ENCODE measurements around the gene SLCO3A1.
A peak's percentile ranks its signal among the peaks of the same experiment; 100 is the strongest.

The SLCO3A1 gene

DNA sequence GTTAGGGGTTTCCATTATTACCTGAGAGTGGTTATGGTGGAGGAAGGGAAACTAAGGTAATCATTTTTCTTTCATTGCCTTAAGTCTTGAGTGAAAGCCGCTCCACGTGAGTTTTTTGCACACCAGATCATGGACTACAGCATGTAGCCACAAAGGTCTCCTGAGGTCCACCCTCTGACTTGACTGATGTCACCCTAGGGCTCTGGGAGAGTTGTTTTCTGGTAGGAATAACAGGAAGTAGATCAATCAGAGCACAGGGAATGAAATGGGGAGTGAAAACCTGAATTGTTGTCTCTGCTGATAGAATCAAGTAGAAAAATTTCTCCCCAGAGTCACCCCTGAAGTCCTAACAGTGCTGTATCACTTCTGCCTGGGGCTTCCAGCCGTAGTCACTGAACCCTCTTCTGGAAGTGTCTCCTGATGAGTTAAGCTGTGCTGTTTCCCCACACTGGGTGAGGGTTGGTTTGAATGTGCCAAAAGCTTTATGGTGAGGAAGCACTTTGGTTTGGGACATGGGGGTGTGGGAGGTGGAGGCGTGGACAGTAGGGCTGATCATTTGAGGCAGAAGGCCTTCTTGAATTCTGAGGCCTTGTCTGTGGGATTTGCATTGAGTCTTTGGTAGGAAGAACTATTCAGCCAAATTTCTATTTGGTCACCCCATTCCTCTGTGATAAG lies 64.3 kb downstream of the SLCO3A1 start:
- Histone ChIP-seq H3K9me3 (replicated peaks; ENCODE audit: low read length) (no peaks in the 10 kb centered on the region), H3K4me3 (ENCODE audit: low read length) (no peak overlapping the region), H3K36me3 (ENCODE audit: insufficient read depth, low read length) (no peaks in the 10 kb centered on the region), H3K9ac (ENCODE audit: low read depth, low read length) (no peak overlapping the region), H3K4me2 (ENCODE audit: low read length) (no peak overlapping the region), H3K27me3 (ENCODE audit: control insufficient read depth, insufficient read depth, low read length) (no peaks in the 10 kb centered on the region), H3K4me1 (ENCODE audit: control insufficient read depth, insufficient read depth, low read length) (no peaks in the 10 kb centered on the region)

DNA sequence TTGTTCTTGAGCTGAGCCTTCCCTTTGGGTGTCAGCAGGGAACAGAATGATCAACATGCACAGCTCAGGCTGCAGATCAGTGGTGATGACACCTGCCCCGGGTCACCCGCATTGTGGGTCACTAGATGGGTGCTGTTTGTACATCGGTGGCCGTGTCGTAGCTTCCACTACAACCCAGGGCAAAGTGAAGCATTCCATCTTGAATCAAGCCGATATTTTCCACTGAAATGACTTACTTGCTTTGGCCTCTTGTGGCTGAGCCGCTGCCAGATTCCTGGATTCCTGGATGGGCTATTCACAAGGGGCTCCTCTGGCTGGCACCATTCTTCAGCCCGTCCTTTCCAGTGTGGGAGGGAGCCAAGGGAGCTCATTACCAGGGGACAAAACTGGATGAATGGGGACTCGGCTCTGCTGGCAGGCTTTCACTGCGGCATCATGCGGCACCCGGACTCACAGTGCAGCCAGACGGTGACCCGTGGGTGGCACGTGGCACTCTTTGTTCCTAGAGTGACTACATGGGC lies 65.6 kb downstream of the SLCO3A1 start:
- Histone ChIP-seq H3K9me3 (replicated peaks; ENCODE audit: low read length) (no peaks in the 10 kb centered on the region), H3K4me2 (ENCODE audit: low read length) (peak overlapping the region; percentile 33), H3K36me3 (ENCODE audit: insufficient read depth, low read length) (no peaks in the 10 kb centered on the region), H3K9ac (ENCODE audit: low read depth, low read length) (no peak overlapping the region), H3K4me3 (ENCODE audit: low read length) (no peak overlapping the region), H3K27me3 (ENCODE audit: control insufficient read depth, insufficient read depth, low read length) (no peaks in the 10 kb centered on the region), H3K4me1 (ENCODE audit: control insufficient read depth, insufficient read depth, low read length) (no peaks in the 10 kb centered on the region)

DNA sequence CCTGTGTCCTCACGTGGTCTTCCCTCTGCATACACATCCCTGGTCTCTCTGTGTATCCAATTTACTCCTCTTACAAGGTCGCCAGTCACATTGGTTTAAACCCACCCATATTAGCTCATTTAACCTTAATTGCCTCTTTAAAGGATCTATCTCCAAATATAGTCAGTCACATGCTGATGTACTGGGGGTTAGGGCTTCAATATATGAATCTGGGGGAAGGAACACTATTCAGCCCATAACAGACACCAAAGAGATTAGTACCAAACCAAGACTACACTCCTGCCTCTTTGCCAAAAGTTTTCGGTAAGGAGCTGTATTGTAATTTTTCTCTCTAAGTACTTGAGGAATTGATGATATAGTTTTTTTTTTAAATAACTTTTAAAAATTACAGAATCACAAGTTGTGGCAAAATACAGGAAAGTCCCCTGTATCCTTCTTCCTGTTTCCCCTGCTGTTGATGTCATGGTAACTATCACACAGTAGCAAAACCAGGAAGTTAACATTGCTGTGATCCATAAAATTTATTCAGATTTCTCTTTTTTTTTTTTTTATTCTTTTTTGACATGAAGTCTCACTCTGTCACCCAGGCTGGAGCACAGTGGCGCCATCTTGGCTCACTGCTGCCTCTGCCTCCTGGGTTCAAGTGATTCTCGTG lies 67.8 kb downstream of the SLCO3A1 start:
- Histone ChIP-seq H3K9me3 (replicated peaks; ENCODE audit: low read length) (no peaks in the 10 kb centered on the region), H3K36me3 (ENCODE audit: insufficient read depth, low read length) (no peaks in the 10 kb centered on the region), H3K4me1 (ENCODE audit: control insufficient read depth, insufficient read depth, low read length) (no peaks in the 10 kb centered on the region), H3K4me3 (ENCODE audit: low read length) (no peak overlapping the region), H3K4me2 (ENCODE audit: low read length) (no peak overlapping the region), H3K27me3 (ENCODE audit: control insufficient read depth, insufficient read depth, low read length) (no peaks in the 10 kb centered on the region), H3K9ac (ENCODE audit: low read depth, low read length) (no peak overlapping the region)

DNA sequence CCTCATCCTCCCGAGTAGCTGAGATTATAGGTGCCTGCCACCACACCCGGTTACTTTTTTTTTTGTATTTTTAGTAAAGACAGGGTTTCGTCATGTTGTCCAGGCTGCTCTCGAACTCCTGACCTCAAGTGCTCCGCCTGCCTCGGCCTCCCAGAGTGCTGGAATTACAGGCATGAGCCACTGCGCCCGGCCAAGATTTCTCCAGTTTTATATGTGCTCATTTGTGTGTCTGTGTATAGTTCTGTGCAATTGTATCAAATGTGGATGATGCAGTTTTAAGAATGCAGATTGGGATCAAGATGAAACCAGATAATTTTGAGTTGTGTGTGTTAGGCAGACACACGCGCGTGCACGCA lies 68.3 kb downstream of the SLCO3A1 start:
- no peaks in the 10 kb centered on the region for H3K4me1 ChIP-seq (ENCODE audit: control insufficient read depth, insufficient read depth, low read length)
- no peaks in the 10 kb centered on the region for H3K9me3 ChIP-seq (replicated peaks; ENCODE audit: low read length)
- H3K4me2 ChIP-seq (ENCODE audit: low read length): no peak overlapping the region
- H3K9ac ChIP-seq (ENCODE audit: low read depth, low read length): no peak overlapping the region
- no peaks in the 10 kb centered on the region for H3K36me3 ChIP-seq (ENCODE audit: insufficient read depth, low read length)
- no peak overlapping the region for H3K4me3 ChIP-seq (ENCODE audit: low read length)
- H3K27me3 ChIP-seq (ENCODE audit: control insufficient read depth, insufficient read depth, low read length): no peaks in the 10 kb centered on the region

DNA sequence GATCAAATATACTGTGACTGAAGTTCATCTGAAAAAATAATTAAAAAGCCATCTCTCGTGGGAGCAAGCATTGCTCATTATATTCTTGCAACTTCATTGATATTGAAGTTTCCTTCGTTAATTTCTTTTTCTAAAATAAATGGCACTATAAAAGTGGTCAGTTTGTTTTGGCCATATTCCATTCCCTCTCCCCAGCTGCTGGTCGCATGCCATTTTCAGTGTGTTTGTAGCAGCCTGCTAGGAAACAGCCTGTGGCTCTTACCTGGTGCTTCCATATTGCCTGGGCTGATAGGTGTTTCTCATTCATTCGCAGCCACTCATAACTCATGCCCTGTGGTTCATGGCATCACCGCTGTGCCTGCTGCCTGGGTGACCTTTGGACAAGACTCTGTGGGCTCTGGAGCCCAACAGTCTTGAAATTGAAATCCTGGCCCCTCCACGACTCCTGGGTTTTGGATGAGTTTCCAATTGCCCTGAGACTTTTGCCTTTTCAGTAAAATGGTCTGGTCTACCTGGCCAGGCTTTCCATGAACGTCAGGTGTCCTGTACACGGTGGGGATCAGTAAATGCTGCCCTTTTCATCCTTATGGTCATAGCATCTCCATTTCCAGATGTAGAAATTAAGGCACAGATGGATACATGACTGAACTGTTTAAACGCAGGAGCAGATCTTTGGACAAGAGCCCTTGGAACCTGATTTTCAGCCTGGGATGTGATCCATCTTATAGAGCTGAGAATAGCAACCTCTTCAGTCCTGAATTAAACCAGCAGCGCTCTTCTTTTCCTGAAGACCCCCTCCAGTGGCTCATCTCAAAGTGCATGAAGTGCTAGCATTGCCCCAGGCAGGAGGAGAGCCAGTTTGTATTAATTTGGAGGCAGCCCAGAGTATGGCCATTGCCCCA lies 69.4 kb downstream of the SLCO3A1 start:
- Histone ChIP-seq H3K4me2 (ENCODE audit: low read length) (no peak overlapping the region), H3K9ac (ENCODE audit: low read depth, low read length) (no peak overlapping the region), H3K4me3 (ENCODE audit: low read length) (no peak overlapping the region), H3K9me3 (replicated peaks; ENCODE audit: low read length) (no peaks in the 10 kb centered on the region), H3K4me1 (ENCODE audit: control insufficient read depth, insufficient read depth, low read length) (no peaks in the 10 kb centered on the region), H3K27me3 (ENCODE audit: control insufficient read depth, insufficient read depth, low read length) (no peaks in the 10 kb centered on the region), H3K36me3 (ENCODE audit: insufficient read depth, low read length) (no peaks in the 10 kb centered on the region)

DNA sequence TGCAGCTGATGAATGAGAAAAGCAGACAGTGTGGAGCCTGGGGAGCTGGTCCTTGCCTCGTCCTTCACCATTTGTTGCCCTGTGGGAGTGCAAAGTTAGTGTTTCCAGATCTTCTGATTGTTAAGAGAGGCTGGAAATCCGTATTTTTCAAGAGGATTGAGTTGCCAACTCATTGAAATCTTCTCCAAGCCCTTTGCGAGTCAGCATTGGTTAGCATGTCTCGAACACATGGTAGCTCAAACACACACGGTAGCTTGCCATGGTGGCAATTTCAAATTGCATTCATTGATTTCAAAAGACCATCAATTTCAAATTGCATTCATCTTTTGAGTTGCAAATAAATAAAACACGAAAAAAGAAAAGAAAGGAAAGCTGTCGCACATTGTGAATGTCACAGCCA lies 70.7 kb downstream of the SLCO3A1 start:
- H3K36me3 ChIP-seq (ENCODE audit: insufficient read depth, low read length): no peaks in the 10 kb centered on the region
- no peaks in the 10 kb centered on the region for H3K27me3 ChIP-seq (ENCODE audit: control insufficient read depth, insufficient read depth, low read length)
- no peaks in the 10 kb centered on the region for H3K4me1 ChIP-seq (ENCODE audit: control insufficient read depth, insufficient read depth, low read length)
- no peak overlapping the region for H3K9ac ChIP-seq (ENCODE audit: low read depth, low read length)
- no peak overlapping the region for H3K4me3 ChIP-seq (ENCODE audit: low read length)
- H3K9me3 ChIP-seq (replicated peaks; ENCODE audit: low read length): no peaks in the 10 kb centered on the region
- H3K4me2 ChIP-seq (ENCODE audit: low read length): no peak overlapping the region

DNA sequence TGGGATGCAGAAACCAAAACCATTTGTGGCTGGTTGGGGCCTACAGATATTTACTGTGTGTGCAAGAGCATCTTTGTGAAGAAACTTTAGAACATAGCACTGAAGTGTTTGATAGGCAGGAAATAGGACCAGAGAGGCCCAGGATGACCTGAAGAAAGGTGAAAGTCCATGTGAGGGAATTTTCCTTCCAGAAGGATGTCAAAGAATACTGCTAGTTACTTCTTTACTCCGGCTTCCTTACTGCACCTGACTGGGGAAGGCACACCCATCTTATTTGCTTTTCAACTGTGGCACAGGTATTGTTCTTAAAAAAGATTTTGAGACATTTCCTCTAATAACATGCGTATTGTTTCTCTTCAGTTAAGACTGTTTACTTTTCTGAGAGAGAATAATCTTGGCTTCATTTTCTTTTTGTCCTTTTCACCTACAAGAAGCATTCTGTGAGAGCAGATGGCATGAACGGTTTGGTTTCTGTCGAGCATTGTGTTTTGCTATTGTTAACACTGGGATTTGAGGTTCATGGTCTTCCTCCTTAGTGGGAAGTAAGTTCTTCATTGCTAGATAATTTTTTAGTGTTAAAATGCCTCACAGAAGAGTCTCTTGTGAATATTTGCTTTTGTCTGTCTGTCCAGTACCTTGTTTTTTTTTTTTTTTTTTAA lies 71.5 kb downstream of the SLCO3A1 start:
- no peak overlapping the region for H3K4me2 ChIP-seq (ENCODE audit: low read length)
- no peak overlapping the region for H3K9ac ChIP-seq (ENCODE audit: low read depth, low read length)
- no peaks in the 10 kb centered on the region for H3K4me1 ChIP-seq (ENCODE audit: control insufficient read depth, insufficient read depth, low read length)
- H3K4me3 ChIP-seq (ENCODE audit: low read length): no peak overlapping the region
- H3K9me3 ChIP-seq (replicated peaks; ENCODE audit: low read length): no peaks in the 10 kb centered on the region
- no peaks in the 10 kb centered on the region for H3K27me3 ChIP-seq (ENCODE audit: control insufficient read depth, insufficient read depth, low read length)
- no peaks in the 10 kb centered on the region for H3K36me3 ChIP-seq (ENCODE audit: insufficient read depth, low read length)

DNA sequence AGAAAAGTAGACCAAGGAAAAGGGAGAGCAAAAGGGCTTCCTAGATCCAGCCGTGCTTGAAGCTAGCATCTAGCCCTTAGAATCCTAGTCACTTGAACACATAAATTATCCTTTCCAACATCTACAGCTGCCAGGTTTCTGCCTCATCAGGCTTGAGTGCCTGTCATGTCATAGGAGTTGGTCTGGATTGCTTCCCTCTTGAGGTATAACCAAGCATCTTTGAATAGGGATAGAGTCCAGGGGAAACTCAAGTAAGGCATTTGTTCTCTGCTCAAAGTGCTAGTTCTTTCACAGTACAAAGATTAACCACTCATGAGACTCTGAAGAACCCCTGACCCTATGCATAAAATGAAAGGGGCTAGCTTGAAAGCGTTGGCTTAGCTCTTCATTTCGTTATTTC lies 72.3 kb downstream of the SLCO3A1 start:
- H3K27me3 ChIP-seq (ENCODE audit: control insufficient read depth, insufficient read depth, low read length): no peaks in the 10 kb centered on the region
- H3K4me2 ChIP-seq (ENCODE audit: low read length): no peak overlapping the region
- no peaks in the 10 kb centered on the region for H3K9me3 ChIP-seq (replicated peaks; ENCODE audit: low read length)
- H3K9ac ChIP-seq (ENCODE audit: low read depth, low read length): no peak overlapping the region
- H3K4me3 ChIP-seq (ENCODE audit: low read length): no peak overlapping the region
- no peaks in the 10 kb centered on the region for H3K4me1 ChIP-seq (ENCODE audit: control insufficient read depth, insufficient read depth, low read length)
- no peaks in the 10 kb centered on the region for H3K36me3 ChIP-seq (ENCODE audit: insufficient read depth, low read length)

DNA sequence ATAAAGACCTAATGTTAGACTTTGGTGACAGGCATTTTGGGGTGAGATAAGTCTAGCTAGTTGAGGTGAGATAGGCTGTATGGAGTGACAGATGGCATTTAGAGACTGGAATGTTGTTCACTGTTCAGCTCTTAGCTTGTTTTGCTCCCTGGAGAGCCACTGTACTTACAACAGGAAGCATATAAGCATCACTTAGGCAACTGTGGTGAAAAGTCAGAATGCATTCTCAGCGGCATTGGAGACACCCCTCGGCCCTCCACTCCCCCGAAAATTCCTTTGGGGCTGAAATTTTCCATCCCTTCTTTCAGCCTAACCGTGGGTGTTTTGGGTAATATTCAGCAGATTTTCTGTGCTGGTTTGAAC lies 73.4 kb downstream of the SLCO3A1 start:
- H3K9me3 ChIP-seq (replicated peaks; ENCODE audit: low read length): no peaks in the 10 kb centered on the region
- H3K4me3 ChIP-seq (ENCODE audit: low read length): no peak overlapping the region
- no peaks in the 10 kb centered on the region for H3K36me3 ChIP-seq (ENCODE audit: insufficient read depth, low read length)

DNA sequence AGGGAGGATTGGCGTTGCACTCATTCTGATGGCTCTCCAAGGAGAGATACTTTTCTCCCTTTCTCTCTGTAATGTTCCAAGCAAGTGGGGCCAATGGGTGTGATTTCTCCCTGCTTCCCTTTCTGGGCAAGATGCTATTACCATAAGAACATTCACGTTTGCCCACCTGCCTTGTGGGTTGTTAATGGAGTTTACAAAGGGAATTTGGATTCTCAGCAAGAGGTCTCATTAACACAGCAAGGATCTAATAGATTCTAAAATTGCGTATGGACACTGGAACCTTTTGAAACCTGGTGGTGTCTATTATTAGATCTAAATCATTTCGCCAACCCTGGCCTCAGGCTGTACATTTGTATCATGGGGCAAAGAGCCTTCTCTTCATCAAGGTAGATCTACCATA lies 74.1 kb downstream of the SLCO3A1 start:
- H3K27me3 ChIP-seq (ENCODE audit: control insufficient read depth, insufficient read depth, low read length): no peaks in the 10 kb centered on the region
- H3K4me2 ChIP-seq (ENCODE audit: low read length): no peak overlapping the region
- H3K4me3 ChIP-seq (ENCODE audit: low read length): no peak overlapping the region
- H3K9me3 ChIP-seq (replicated peaks; ENCODE audit: low read length): no peaks in the 10 kb centered on the region
- H3K9ac ChIP-seq (ENCODE audit: low read depth, low read length): no peak overlapping the region
- no peaks in the 10 kb centered on the region for H3K36me3 ChIP-seq (ENCODE audit: insufficient read depth, low read length)
- no peaks in the 10 kb centered on the region for H3K4me1 ChIP-seq (ENCODE audit: control insufficient read depth, insufficient read depth, low read length)

More for the DNA sequence above, 73.4 kb downstream of the SLCO3A1 start:
- H3K4me2 ChIP-seq (ENCODE audit: low read length): no peak overlapping the region
- H3K4me1 ChIP-seq (ENCODE audit: control insufficient read depth, insufficient read depth, low read length): no peaks in the 10 kb centered on the region
- H3K27me3 ChIP-seq (ENCODE audit: control insufficient read depth, insufficient read depth, low read length): no peaks in the 10 kb centered on the region
- H3K9ac ChIP-seq (ENCODE audit: low read depth, low read length): no peak overlapping the region

DNA sequence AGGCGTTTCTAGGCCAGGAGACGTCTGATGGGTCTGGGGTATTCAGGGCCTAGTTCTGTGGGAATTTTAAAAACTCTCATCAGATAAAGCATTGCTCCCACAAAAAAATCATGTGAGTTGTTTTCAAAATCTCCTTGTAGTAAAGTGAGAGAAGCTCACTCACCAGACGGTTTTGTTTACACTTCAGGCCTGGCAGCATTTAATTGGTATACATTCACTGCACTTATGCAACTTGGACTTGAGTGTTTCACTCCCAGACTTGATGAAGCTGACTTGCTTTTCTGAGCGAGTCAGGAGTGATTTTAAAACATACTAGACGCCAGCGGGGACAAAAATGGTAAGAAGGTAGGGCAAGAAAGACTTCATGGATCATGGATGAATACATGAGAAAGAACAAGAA lies 75.2 kb downstream of the SLCO3A1 start:
- no peak overlapping the region for H3K9ac ChIP-seq (ENCODE audit: low read depth, low read length)
- no peaks in the 10 kb centered on the region for H3K4me1 ChIP-seq (ENCODE audit: control insufficient read depth, insufficient read depth, low read length)
- H3K9me3 ChIP-seq (replicated peaks; ENCODE audit: low read length): no peaks in the 10 kb centered on the region
- H3K4me3 ChIP-seq (ENCODE audit: low read length): no peak overlapping the region
- H3K27me3 ChIP-seq (ENCODE audit: control insufficient read depth, insufficient read depth, low read length): no peaks in the 10 kb centered on the region
- H3K4me2 ChIP-seq (ENCODE audit: low read length): no peak overlapping the region
- H3K36me3 ChIP-seq (ENCODE audit: insufficient read depth, low read length): no peaks in the 10 kb centered on the region
